HG02840 (cell line): ENCODE measurements around the gene KHDC1L.
A peak's percentile ranks its signal among the peaks of the same experiment; 100 is the strongest.
"Not testable (repeated sequence)": the region's sequence is repeated elsewhere in the genome, so short reads cannot be mapped to it uniquely, and the experiment has no call there.

ENCODE experiments used
- ATAC-seq: cut with Tn5 transposase; IDR thresholded peaks from one replicate; pipeline ENCODE4 v1.9.1; 2021; ENCODE audit warnings: mild to moderate bottlenecking, moderate library complexity, moderate number of reproducible peaks; ENCODE audit not compliant: unreplicated experiment, low FRiP score

The KHDC1L gene, protein sequence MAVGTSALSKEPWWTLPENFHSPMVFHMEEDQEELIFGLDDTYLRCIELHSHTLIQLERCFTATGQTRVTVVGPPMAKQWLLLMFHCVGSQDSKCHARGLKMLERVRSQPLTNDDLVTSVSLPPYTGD

GRCh38 chr6:73225396-73225795 lies at the start of gene KHDC1L:
TSS of gene KHDC1L (minus strand) at chr6:73225496. CDS start at chr6:73225408, 88 bp downstream.
- ATAC-seq, result no peak

- ATAC-seq, result not testable (repeated sequence)
Observed at GRCh38 chr6:73269296-73269695, 44.0 kb upstream of the KHDC1L start.

GRCh38 chr6:73268896-73269295 lies 43.6 kb upstream of the KHDC1L start:
- not testable (repeated sequence) for ATAC-seq

DNA sequence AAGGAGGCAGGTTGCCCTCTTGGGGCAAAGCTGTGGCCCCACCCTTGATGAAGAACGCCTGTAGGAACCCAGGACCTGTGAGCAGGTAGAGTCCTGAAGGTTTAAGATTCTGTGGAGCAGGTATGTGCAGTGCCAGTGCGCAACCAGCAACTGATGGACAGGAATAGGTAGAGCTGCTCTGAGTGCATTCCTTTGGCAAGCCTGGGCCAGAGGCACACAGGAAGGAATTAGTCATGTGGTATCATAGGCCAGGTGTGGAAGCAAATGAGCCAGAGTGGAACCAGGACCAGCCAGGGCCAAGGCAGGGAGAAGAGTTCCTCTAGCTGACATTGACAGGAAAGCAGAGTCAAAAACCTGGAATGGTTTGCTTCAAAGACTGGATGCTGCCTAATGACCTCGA lies 39.1 kb upstream of the KHDC1L start:
- ATAC-seq, result no peak

DNA sequence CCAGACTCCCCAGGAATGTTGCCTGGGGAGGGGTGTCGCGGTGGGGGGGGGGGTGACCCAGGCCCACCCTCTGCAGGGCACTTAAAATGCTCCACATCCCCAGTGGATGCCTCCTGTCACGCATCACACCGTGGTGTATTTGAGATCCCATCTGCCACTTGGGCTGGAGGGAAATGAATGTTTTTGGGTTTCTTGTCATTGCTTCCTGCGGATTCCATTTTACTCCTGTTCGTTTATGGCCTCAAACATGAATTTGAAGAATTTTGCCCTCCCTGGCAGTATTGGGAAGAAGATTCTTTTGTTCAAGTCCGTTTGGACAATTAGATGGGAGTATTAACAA lies 38.2 kb upstream of the KHDC1L start:
- peak; percentile 21 for ATAC-seq

DNA sequence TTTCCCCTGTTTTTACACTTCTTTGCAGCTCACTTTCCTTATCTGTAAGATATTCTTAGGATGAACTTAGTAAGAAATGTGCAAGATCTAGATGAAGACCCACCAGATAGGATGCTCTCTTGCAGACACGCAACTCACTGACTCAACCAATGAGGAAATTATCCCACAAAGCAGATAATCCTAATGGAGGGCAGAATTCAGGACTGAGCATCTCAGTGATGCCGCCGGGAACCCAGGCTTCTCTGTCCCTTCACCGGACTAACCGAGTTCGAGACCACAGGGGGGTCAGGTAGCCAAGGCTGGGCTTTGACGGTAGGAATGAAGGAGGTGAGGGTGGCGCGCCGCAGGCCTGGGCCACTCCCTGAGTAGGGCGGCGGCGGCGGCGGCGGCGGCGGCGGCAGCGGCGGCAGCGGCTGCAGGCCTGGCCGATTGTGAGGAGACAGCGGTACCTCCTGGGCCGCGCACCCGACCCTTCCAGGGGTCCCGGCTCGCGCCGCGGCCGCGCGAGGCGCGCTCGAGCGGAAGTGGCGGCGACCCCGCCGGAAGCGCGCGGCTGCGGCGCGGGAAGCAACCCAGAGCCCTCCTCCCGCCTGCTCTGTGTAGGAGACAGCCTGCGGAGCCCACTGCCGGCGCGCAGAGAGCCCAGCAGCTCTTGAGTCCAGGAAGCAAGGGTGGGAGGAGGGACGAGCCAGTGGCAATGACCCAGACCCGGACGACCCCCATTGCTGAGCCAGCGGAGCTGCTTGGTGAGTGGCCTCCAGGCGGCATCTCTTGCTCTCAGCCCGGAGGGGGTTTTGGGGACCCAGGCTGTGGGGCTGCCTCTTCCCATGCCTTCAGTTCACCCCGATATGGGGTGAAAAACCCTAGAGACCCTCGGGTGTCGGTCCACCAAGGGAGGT lies 37.6 kb upstream of the KHDC1L start, which contains the start of gene KHDC1:
KHDC1 (minus strand) TSS at position 526 of the 899 bp plus-strand sequence. CDS start 20,679 bp downstream, outside the sequence.
- peak; percentile 92 for ATAC-seq

GRCh38 chr6:73258721-73259120 lies 33.4 kb upstream of the KHDC1L start:
- no peak for ATAC-seq

DNA sequence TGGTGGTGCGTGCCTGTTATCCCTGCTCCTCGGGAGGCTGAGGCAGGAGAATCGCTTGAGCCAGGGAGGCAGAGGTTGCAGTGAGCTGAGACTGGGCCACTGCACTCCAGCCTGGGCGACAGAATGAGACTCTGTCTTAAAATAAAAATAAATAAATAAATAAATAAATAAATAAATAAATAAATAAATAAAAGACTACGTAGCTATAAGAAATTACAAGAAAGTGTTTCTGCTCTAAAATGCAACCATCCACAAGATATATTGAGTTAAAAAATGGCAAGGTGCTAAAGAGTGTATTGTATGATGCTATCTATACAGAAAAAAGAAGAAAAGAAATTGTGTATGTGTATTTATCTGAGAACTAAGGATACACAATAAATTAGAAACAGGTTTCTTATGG lies 29.0 kb upstream of the KHDC1L start:
- ATAC-seq, result not testable (repeated sequence)

GRCh38 chr6:73252703-73253102 lies 27.4 kb upstream of the KHDC1L start:
- ATAC-seq, result no peak

DNA sequence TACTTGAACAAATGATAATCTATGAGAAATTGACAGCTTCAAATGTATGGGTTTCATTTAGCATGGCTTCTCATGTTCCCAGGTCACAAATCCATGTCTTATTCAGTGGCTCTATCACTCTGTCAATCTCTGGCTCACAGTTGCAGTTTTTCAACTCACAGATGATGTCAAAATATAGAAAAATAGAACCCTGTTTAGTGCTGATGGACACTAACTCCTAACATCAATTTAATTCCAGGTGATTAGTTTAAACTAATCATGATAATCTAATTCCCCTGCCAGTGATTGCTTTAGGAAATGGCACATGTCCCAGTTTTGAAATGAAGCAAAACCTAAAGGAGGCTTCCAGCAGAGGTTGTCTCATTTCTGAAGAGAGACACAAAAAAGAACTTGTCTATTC lies 24.7 kb upstream of the KHDC1L start:
- no peak for ATAC-seq

- no peak for ATAC-seq
Observed at GRCh38 chr6:73248192-73248903, 23.1 kb upstream of the KHDC1L start.

DNA sequence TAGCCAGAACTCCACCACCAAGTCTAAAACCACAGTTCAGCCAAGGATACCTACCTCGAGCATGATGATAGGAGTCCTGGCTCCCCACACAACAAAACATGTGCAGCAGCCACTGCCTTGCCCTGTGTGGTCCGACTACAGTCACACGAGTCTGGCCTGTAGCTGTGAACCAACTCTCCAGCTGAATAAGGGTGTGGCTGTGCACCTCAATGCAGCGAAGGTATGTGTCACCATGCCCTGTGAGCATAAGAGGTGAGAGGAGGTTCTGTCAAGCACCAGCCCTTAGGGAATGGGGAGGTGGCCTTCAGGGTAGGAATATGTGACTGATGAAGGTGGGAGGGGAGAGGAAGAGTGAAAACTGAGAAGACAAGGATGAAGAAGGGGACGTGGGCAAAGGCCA lies 16.7 kb upstream of the KHDC1L start:
- no peak for ATAC-seq

GRCh38 chr6:73240730-73241129 lies 15.4 kb upstream of the KHDC1L start:
- ATAC-seq, result no peak

GRCh38 chr6:73236144-73236750 lies 11.0 kb upstream of the KHDC1L start:
- no peak for ATAC-seq

DNA sequence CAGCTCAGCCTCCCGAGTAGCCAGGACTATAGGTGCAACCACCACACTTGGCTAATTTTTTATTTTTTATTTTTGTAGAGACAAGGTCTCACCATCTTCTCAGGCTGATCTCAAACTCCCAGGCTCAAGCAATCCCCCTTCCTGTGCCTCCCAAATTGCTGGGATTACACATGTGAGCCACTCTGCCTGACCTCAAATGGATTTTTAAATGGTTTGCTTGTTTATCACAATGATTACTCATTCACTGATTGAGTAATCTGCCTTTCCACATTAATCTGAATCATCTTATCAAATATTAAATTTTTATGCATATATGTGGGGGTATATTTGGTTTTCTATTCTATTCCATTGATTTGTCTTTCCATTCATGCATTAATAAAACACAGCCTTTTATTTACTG lies 9.4 kb upstream of the KHDC1L start:
- ATAC-seq, result no peak

GRCh38 chr6:73233971-73234370 lies 8.7 kb upstream of the KHDC1L start:
- ATAC-seq, result not testable (repeated sequence)

- ATAC-seq, result no peak
Observed at GRCh38 chr6:73233048-73233447, 7.8 kb upstream of the KHDC1L start.

GRCh38 chr6:73231986-73232391 lies 6.7 kb upstream of the KHDC1L start:
- ATAC-seq, result no peak

GRCh38 chr6:73227606-73228255 lies 2.4 kb upstream of the KHDC1L start:
- ATAC-seq, result no peak

- no peak for ATAC-seq
Observed at GRCh38 chr6:73216859-73217258, 8.4 kb downstream of the KHDC1L start.
